Ovary (tissue), 3 donors: Measurements from ENCODE around the gene ANO10.
"Not testable (repeated sequence)": the region's sequence is repeated elsewhere in the genome, so short reads cannot be mapped to it uniquely, and the experiment has no call there.

Experiments
- POLR2A ChIP-seq: fragments of 450-650 bp; IDR thresholded peaks from one replicate; pipeline ENCODE4 v1.6.1; 2017; ENCODE audit warnings: antibody characterized with exemption, mild to moderate bottlenecking, moderate library complexity
- TF ChIP-seq, protein P1 (sequence below), 3 donors: fragments of 450-650 bp in 2 of 3; fragments of 200-600 bp in 1 of 3; IDR thresholded peaks; one replicate each; pipeline versions ENCODE4 v1.5.1 to v1.8.0; 2016 to 2022; ENCODE audit warnings: antibody characterized with exemption in 3 of 3, mild to moderate bottlenecking in 1 of 3
- donor health status: DM: no; HTN: no; CAD: no.

DNA sequence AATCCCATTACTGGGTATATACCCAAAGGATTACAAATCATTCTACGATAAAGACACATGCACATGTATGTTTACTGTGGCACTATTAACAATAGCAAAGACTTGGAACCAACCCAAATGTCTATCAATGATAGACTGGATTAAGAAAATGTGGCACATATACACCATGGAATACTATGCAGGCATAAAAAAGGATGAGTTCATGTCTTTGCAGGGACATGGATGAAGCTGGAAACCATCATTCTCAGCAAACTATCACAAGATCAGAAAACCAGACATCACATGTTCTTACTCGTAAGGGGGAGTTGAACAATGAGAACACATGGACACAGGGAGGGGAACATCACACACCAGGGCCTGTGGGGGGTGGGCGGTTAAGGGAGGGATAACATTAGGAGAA is 43.2 kb upstream of the ANO10 start:
- TF ChIP-seq, protein P1, sequence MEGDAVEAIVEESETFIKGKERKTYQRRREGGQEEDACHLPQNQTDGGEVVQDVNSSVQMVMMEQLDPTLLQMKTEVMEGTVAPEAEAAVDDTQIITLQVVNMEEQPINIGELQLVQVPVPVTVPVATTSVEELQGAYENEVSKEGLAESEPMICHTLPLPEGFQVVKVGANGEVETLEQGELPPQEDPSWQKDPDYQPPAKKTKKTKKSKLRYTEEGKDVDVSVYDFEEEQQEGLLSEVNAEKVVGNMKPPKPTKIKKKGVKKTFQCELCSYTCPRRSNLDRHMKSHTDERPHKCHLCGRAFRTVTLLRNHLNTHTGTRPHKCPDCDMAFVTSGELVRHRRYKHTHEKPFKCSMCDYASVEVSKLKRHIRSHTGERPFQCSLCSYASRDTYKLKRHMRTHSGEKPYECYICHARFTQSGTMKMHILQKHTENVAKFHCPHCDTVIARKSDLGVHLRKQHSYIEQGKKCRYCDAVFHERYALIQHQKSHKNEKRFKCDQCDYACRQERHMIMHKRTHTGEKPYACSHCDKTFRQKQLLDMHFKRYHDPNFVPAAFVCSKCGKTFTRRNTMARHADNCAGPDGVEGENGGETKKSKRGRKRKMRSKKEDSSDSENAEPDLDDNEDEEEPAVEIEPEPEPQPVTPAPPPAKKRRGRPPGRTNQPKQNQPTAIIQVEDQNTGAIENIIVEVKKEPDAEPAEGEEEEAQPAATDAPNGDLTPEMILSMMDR (IDR thresholded peaks at IDR 0.05) = not testable (repeated sequence)
- not testable (repeated sequence) for TF ChIP-seq POLR2A
